NCI-H1417 treated with DMSO at 0.1 percent for 48 hours (cell line): ENCODE measurements around the gene RGS14.
"Not testable (repeated sequence)": the region's sequence is repeated elsewhere in the genome, so short reads cannot be mapped to it uniquely, and the experiment has no call there.

Experiments
- DNase-seq: peaks from one replicate; lab custom pipeline; 2025; lab: John Stamatoyannopoulos, UW

RGS14 gene

DNA sequence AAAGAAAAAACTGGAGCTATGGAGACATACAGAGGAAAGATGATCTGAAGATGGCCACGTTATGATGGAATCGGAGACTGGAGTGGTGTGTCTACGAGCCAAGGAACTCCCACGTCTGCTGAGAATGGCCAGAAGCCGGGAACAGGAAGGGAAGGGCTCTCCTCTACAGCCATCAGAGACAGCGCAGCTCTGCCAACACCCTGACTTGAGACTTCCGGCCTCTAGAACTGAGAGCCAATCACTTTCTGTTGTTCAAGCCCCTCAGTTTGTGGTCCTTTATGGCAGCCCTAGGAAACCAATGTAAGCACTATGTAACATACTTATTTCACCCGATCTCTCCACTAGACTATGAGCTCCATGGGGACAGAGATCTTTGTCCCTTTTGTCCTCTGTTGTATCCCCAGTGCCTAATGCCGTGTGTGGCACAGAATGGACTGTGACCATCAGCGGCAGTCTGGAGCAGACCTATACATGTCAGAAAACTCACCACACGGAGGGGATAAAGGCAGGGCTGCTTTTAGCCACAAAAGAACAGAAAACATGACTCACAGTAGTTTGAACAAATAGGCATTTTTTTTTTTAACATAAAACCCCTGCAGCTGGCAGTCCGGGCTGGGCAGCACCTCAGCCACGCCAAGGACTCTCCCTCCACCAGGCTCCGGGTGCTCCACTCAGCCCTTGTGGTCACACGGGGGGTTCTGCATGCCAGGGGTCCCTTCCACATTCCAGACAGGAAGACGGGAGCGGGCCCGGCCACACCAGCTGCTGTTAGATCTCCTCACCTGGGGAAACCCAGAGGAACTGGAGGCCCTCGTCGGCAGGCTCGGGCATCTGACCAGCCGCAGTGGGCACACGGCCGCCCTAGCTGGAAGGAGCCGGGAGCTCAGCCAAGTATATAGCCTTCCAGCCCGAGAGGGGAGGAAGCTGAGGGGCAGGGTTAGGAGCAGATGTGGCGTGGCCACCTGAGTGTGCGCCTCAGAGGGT is 29.9 kb upstream of the RGS14 start:
- no peak for DNase-seq

DNA sequence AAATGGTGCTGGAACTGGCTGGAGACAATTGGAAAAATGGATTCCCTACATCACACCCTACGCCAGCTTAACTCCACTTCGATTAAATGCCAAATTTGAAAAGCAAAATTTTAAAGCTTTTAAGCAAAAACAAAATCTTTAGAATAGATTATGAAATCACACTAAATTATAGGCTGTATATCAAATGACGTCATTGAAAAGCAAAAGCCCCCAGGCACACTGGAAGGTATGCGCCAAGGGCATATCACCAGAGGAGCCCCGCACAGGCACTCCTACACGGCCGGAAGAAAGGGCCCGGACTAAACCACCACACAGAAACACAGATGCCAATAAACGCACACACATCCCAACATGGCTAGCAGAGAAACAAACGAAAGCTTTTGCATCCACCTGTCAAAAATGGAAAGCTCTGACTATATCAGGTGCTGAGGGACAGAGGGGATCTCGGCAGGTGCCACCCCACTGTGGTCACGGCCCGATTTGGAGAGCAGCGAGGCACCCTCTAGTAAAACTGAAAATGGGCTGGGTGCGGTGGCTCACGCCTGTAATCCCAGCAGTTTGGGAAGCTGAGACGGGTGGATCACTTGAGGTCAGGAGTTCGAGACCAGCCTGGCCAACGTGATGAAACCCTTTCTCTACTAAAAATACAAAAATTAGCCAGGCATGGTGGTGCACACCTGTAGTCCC is 29.0 kb upstream of the RGS14 start:
- no peak for DNase-seq

DNA sequence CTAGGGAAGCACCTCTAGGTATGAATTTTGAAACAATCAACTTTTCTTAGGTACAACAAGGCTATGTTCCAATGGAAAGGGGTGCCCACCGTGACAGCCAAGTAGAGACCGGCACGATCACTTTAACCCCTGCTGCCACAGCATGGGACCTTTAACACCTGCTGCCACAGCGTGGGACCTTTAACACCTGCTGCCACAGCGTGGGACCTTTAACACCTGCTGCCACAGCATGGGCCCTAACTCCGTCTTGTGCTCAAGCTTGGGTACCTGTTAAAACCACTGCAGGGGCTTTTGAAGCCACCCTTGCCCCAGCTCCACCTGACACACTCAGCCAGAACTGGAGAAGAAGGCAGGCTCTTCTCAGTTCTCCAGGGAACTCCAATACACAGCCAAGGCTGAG is 27.8 kb upstream of the RGS14 start:
- no peak for DNase-seq

DNA sequence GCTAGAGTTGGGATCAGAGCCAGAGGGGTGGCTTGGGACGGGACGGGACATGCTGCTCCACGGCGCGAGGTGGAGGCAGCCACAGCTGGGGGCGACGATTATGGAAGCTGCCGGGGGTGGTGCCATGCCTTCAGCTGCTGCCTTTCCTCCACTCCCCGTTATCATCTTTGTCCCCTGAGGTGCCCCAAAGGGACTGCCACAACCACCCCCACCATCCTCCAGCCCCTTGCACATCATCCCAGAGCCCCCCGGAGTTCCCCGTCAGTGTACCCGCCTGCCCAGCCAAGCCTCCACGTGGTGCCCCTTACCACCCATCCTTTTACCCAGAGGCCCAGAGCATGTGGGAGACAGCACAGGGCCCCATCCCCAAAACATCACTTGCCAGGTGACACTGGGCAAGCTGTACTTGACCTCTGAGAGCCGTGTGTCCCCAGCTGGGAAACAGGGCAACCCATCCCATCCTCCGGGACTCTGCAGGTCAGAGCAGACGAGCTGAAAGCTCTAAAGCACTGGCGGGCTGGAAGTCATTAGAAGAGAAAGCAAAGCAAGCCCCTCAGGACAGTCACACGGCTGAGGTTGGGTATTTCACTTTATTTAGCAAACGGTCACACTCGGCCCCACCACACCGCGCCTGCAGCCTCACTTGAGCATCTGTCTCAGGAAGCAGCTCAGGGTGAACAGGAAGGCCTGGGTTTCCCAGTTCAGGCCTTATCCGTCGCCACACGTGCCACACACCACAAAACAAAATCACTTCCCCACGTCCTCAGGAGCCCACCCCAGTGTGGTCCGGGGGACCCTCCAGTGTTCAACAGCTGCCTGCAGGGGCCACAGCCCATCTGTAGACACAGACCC is 26.5 kb upstream of the RGS14 start:
- no peak for DNase-seq

DNA sequence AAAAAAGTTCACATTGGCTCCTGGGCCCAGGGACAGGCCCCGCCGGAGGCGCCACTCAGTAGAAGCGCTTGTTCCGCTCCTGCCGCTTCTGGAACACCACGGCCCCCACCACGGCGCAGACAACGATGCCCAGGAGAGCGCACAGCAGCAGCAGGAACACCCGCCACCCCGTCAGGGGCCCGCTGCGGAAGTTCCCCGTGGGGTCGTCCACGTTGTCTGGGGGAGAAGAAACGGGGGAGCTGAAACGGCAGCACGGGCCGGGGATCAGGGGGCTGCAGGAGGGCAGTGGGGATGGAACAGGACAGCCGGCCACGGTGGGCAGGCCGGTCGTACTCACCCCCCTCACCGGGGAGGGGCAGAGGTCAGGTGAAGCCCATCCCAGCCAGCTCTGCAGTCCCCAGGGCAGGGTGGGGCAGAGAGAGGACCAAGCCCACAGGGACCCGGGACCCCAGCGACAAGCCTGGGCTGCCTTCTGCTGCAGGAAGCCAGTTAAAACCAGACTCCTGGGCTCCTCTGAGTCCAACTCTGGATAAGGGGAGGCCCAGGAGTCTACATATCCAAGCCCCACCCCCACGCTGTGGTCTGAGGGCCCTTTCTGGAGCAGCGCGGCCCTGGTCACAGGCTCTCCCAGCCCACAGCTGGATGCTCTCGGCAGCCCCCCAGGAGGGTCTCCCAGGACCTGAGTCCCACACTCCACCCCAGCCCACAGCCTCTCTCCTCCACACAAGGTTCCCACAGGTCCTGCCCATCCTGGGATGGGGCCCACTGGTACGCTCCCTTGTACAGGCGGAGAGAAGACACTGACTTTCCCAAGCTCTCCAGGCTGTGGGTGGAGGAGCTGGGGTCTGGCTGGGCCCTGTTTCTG is 25.5 kb upstream of the RGS14 start:
- no peak for DNase-seq

DNA sequence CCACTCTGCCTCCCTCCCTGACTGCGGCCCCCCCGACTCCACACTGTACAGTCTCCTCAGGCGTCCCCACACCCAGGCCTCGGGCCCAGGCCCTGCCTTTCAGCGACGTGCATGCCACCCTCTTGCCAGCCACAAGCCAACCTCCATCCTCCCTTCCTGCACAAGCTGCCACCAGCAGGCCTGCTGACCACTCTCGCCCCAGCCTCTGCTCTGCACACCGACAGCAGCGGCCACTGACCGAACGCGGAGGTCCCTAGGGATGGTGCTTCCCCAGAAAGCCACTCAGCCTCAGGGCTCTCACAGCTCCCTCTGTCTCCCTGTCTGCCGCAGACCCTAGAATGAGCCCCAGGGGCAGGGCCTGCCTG is 24.8 kb upstream of the RGS14 start:
- DNase-seq, result no peak

DNA sequence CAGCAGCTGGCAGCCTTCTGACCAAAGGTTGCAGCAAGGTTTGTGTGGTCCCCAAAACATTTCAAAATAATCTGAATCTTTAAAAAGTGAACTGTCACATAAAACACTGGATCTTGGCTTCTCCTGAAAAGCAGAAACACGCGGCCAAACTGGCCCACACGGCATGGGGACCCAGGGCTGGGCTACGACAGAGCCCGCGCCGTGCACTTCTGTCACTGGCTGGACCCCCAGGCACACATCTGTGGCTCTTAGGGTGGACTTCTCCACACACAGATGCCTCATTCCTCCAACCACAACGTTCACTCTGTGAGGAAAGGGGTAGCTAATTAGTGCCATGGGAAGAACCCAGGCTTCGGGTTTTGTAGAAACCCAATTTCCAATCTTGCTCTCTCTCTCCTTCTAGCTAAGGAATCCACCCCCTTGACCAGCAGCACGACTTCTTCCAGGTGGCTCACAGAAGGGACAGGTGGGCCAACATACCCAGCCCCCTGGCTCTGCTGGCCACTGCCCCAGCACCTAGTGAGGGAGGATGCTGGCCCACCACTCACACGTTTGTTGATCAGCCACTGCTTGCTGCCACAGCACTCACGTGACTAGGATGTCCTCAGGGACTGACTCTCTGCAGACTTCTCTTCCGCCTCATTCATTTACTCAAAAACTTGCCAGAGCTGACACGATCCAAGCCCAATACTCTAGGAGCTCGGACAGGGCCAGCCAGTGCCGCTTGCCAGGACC is 24.1 kb upstream of the RGS14 start:
- no peak for DNase-seq

DNA sequence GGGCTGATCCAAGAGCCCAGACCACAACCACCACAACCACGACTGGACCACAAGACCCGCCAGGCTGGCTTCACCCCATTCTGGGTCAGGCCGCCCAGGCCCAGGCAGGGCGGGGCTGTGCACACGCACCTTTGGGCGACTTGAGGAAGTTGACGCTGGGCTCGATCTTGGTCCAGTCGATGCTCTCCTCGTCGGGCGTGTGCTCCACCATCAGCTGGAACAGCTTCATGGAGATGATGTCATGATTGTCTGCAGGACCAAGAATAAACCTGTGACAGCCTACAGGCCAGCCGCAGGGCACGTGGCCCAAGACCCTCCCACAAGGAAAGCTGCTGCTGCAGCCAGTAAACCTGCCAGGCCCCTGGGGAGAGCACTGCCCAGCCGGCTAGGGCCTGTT is 23.6 kb upstream of the RGS14 start:
- no peak for DNase-seq

DNA sequence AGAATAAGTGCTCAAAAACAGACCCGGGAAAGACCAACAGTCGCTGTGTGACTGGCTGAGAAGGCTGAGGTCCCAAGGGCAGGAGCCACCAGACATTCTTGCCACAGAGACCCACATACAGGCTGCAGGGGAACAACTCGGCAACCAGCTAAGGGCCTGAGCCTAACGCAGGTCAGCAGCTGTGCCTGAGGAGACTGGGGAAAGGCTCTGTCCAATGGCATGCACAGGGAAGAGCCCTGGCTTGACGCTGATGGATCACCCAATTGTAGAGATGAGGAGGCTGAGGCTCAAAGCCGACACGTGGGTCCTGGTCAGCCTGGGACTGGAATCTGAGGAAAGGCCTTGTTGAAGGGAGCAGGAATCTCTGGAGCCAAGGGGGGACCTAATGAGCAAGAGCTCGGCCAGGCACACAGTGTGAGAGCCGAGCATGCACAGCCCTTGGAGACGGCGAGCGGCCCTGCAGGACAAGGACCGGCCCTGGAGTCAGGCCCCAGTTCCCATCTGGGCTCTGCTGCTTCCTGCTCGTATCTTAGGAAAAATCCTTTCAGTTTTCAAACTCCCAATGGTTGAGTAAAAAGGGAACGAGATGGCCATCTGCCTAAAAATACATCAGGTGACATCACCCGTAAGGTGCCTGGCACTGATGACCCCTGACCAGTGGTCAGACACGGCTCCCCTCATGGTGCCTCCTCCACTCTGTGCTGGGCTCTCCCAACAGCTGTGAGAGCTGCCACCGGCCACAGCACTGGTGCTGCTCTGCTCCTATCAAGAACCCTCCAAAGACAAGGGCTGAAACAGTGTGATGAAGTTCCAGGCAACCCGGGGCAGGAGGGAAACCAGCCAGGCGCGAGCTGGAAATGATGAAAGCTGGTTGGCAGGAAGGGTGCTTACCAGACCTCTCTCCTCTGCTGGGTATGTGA is 22.7 kb upstream of the RGS14 start:
- no peak for DNase-seq

DNA sequence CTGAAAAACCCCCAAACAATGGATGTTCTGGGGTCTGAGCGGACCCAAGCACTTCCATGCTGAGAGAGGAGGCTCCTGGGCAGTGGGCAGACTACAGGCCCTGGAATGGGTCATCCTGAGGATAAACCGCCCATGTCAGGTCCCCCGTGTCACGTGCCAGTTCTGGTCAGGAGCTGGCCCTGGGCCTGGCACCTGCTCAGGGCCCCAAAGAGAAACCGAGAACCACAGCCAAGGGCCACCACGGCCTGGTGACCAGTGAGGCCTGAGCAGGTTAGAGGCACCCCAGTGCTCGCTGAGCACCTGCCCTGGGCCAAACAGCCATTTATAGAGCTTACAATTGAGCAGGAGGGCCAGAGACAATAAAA is 22.0 kb upstream of the RGS14 start:
- DNase-seq, result no peak

DNA sequence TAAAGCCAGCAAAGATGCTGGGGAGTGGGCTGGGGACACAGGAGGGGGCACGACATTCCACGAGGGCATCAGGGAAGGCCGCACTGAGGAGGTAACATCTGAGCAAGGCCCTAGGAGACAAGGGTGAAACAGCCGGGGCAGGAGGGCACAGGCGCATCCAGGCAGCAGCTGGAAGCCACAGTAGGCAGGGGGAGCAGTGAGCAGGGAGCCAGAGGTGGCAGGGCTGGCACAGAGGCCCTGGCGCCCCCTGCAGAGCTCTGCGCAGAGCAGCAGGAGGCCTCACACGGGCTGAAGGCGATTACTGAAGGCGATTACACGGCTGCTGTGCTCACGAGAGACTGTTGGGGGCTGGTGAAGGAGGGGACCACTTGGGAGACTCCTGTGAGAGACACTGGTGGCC is 21.6 kb upstream of the RGS14 start:
- DNase-seq, result no peak

DNA sequence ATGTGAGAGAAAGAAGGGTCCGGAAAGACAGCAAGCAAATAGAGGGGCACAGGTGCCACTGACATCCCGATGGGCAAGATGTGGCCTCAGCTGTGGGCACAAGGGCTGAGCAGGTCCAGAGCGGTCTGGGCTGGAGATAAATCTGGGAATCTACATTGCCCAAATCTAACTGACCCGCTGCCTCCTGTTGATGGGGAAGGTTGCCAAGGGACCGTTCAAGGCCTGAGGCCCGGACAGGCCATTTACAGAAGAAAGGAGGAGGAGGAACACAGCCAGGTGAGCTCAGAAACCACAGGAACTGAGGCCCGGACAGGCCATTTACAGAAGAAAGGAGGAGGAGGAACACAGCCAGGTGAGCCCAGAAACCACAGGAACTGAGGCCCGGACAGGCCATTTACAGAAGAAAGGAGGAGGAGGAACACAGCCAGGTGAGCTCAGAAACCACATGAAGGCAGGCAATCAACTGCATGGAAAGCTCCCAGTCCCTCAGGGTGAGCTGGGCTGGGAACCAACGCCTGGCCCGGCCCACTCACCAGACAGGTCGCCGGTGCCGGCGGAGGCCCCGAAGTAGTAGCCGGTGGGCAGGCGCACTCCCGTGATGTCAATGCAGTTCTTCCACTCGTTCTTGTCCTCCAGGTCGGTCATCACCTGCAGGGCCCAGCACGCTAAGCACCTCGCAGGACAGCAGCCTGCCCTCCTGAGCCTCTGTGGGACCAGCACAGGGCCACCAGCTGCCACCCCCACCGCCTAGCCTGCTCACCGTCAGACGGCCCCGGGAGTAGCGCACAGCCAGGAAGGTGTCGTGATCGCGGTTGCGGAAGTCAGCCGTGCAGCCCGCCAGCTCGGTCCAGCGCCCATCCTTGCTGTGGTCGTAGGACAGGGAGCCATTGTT is 20.9 kb upstream of the RGS14 start:
- no peak for DNase-seq

DNA sequence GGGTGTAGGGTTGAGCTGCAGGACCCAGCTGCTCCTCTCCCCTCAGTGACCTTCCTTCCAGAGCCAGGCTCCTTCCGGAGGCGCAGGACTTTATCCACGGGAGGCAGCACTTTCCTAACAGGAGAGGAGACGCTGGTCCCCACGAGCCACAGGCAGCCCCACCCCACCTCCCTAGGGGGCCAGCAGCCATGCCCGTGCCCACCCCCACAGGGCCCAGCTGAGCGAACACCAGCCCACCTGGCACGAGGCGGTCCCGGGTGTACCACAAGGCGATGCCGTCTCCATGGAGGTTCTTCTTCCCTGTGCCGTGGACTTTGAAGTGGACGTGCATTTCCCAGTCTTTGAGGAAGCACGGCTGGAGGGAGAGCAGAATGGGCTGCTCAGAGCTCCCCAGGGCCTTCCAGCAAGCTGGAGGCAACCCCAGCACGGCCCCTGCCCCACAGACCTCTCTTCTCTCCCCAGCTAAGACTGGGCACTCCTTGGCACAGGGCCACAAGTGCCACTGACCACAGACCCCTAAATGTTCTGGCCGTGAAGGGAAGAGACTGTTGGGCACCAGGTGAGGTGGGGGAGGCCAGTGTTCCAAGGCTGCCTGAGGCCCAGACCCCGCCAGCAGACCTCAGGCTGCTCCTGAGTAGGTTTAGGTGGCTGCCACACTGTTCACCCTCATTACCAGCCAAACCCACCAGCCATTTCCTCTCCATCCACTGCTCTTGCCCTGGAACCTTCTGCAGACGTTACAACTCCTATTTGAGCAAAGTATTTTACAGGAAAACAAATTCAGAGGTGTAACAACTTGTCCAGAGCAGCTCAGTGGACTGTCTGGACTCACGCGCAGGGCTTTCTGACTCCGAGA is 19.2 kb upstream of the RGS14 start:
- no peak for DNase-seq

DNA sequence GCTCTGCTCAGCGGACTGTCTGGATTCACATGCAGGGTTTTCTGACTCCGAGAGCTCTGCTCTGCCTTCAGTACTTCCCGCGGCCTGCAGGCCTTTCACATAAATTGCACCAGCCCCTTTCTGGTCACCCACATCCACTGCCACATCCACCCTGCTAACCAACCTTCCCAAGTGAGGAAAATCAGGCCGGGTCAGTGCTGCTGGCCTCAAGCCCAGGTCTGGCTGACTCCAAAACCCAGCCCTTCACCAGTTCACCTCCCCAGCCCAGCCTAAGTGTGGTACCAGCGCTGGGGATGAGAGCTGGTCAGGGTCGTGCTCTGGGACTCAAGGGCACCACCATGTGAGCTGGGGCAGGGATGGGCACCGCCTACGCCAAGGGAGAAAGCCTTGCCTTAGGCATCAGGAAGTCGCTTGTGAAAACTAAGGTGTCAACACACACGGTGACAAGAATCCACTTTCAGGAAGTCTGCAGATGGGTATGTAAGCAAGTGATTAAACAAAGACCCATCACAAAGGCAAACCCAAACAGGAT is 18.6 kb upstream of the RGS14 start:
- no peak for DNase-seq

DNA sequence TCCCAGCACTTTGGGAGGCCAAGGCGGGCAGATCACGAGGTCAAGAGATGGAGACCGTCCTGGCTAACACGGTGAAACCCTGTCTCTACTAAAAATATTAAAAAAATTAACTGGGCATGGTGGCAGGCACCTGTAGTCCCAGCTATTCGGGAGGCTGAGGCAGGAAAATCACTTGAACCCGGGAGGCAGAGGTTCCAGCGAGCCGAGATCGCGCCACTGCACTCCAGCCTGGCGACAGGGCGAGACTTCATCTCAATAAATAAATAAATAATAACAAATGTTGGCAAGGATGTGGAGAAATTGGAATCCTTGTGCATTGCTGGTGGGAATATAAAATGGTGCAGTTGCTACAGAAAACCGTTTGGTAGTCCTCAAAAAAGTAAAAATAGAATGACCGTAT is 14.7 kb upstream of the RGS14 start:
- not testable (repeated sequence) for DNase-seq

DNA sequence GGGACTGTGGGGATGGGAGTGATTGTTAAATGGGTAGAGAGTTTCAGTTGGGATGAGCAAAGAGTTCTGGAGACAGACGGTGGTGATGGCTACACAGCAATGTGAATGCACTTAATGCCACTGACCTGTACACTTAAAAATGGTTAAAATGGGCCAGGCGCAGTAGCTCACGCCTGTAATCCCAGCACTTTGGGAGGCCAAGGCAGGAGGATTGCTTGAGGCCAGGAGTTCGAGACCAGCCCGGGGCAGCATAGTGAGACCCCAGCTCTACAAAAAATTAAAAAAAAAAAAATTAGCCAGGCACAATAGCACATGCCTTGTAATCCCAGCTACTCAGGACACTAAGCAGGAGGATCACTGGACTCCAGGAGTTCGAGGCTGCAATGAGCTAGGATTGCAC is 13.9 kb upstream of the RGS14 start:
- no peak for DNase-seq

DNA sequence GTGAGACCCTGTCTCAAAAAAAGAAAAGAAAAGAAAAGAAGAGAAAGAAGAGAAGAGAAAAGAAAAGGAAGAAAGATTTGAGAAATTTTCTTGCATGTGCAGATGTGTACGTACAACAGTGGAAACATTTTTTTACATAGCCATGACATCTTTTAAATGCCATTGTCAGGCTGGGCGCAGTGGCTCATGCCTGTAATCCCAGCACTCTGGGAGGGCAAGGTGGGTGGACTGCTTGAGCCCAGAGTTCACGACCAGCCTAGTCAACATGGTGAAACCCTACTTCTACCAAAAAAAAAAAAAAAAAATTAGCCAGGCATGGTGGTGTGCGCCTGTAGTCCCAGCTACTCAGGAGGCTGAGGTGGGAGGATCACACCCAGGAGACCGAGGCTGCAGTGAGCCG is 12.8 kb upstream of the RGS14 start:
- DNase-seq, result no peak

DNA sequence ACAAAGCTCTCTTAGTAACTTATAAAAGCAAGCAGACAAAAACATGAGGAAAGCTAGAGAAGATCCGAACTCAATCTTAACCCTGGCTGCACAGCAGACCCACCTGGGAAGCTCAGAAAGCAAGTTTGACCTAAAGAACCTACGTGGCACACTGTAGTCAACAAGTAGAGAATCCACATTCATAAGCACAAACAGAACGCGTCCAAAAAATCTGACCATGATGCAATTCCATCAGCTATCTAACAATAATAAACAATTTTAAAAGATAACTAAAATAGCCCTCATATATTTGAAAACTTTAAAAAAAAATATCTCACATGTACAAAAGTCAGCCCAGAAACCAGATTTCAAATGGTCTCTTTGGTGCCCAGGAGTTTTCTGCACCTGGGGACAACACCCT is 10.9 kb upstream of the RGS14 start:
- DNase-seq, result no peak
